GM23338 (cell line): ENCODE results near the gene ZNF593OS. TPM values are rescaled to one million over a fixed set of nuclear protein-coding genes. Genes with fewer than 3 reads are reported as not detected.

Experiments
- ATAC-seq: fragments of 200-7000 bp; cut with Tn5 transposase; 3 replicates; pipeline ENCODE4 v1.9.1; 2020
- DNase-seq: peaks from one replicate; pipeline ENCODE4 v3.0.0-alpha.2; 2015; ENCODE audit warnings: low spot score
- H2AFZ ChIP-seq: fragments of 200-600 bp; sonication (generic); 2 replicates; pipeline ENCODE4 v1.8.0; 2016; ENCODE audit warnings: antibody characterized with exemption, mild to moderate bottlenecking, moderate library complexity
- H3F3A ChIP-seq: fragments of 200-600 bp; sonication (generic); replicated peaks from 2 replicates; pipeline ENCODE4 v1.8.0; 2017; ENCODE audit warnings: antibody characterized with exemption, mixed run types, low read depth
- H3K27ac ChIP-seq: fragments of 200-600 bp; sonication (generic); 2 replicates; pipeline ENCODE4 v1.6.1; 2016; ENCODE audit warnings: low read depth
- H3K27me3 ChIP-seq: fragments of 200-600 bp; sonication (generic); 2 replicates; pipeline ENCODE4 v1.8.0; 2016; ENCODE audit warnings: mild to moderate bottlenecking, mixed run types, moderate library complexity; ENCODE audit not compliant: insufficient read depth
- H3K36me3 ChIP-seq: fragments of 200-600 bp; sonication (generic); 2 replicates; pipeline ENCODE4 v1.8.0; 2016; ENCODE audit warnings: mild to moderate bottlenecking; ENCODE audit not compliant: insufficient read depth
- H3K4me1 ChIP-seq: fragments of 200-600 bp; sonication (generic); 2 replicates; pipeline ENCODE4 v1.8.0; 2016; ENCODE audit warnings: mild to moderate bottlenecking, moderate library complexity; ENCODE audit not compliant: insufficient read depth
- H3K4me2 ChIP-seq: fragments of 200-600 bp; sonication (generic); 2 replicates; pipeline ENCODE4 v1.7.1; 2017; ENCODE audit warnings: mixed run types
- H3K4me3 ChIP-seq: fragments of 200-600 bp; sonication (generic); 2 replicates; pipeline ENCODE4 v1.6.1; 2016; ENCODE audit warnings: mixed run types
- H3K79me2 ChIP-seq: fragments of 200-600 bp; sonication (generic); replicated peaks from 2 replicates; pipeline ENCODE4 v1.8.0; 2017; ENCODE audit warnings: mild to moderate bottlenecking; ENCODE audit not compliant: insufficient read depth
- H3K9me2 ChIP-seq: fragments of 200-600 bp; sonication (generic); 2 replicates; pipeline ENCODE4 v1.8.0; 2017; ENCODE audit not compliant: insufficient read depth
- H4K20me1 ChIP-seq: fragments of 200-600 bp; sonication (generic); replicated peaks from 2 replicates; pipeline ENCODE4 v1.8.0; 2017; ENCODE audit warnings: mild to moderate bottlenecking; ENCODE audit not compliant: insufficient read depth
- H3K27ac Mint-ChIP-seq: 2 replicates; pipeline ENCODE4 v1.8.0; 2020; ENCODE audit warnings: inconsistent platforms, mild to moderate bottlenecking, moderate library complexity, mixed read lengths
- H3K27me3 Mint-ChIP-seq: 3 replicates; pipeline ENCODE4 v1.8.0; 2022; ENCODE audit warnings: low read depth, mild to moderate bottlenecking, moderate library complexity, mixed read lengths, inconsistent platforms; ENCODE audit not compliant: insufficient read depth, poor library complexity
- H3K36me3 Mint-ChIP-seq: 3 replicates; pipeline ENCODE4 v1.8.0; 2021; ENCODE audit warnings: low read depth, mild to moderate bottlenecking, inconsistent platforms, moderate library complexity, mixed read lengths
- H3K4me1 Mint-ChIP-seq: 3 replicates; pipeline ENCODE4 v1.8.0; 2020; ENCODE audit warnings: mild to moderate bottlenecking, inconsistent platforms, mixed read lengths
- H3K4me3 Mint-ChIP-seq: 3 replicates; pipeline ENCODE4 v1.8.0; 2021; ENCODE audit warnings: moderate library complexity, mild to moderate bottlenecking, inconsistent platforms, mixed read lengths
- H3K9me3 Mint-ChIP-seq: 3 replicates; pipeline ENCODE4 v1.8.0; 2020; ENCODE audit warnings: moderate library complexity, mild to moderate bottlenecking, inconsistent platforms, mixed read lengths
- CTCF ChIP-seq, 2 experiments: fragments of 200-600 bp in 1 of 2; sonication (generic) in 1 of 2; conservative IDR thresholded peaks; 2 replicates each; pipeline versions ENCODE4 v1.5.1 to v1.6.1; 2016 to 2017; ENCODE audit warnings: antibody characterized with exemption in 2 of 2, low read depth in 2 of 2, mild to moderate bottlenecking in 2 of 2, moderate library complexity in 1 of 2
- EZH2 ChIP-seq: fragments of 200-600 bp; sonication (generic); IDR thresholded peaks from one replicate; pipeline ENCODE4 v1.8.0; 2017; ENCODE audit warnings: antibody characterized with exemption, mild to moderate bottlenecking, low read depth; ENCODE audit not compliant: unreplicated experiment
- JUNB ChIP-seq: IDR thresholded peaks from one replicate; pipeline ENCODE4 v1.6.1; 2016; ENCODE audit warnings: antibody characterized with exemption; ENCODE audit not compliant: unreplicated experiment
- NANOG ChIP-seq: IDR thresholded peaks from 2 replicates; pipeline ENCODE4 v1.6.1; 2016; ENCODE audit warnings: antibody characterized with exemption, borderline replicate concordance
- POLR2AphosphoS5 ChIP-seq: IDR thresholded peaks from 2 replicates; pipeline ENCODE4 v1.6.1; 2016; ENCODE audit warnings: antibody characterized with exemption, low read depth
- STAT1 ChIP-seq: IDR thresholded peaks from one replicate; pipeline ENCODE4 v1.6.1; 2016; ENCODE audit warnings: antibody characterized with exemption; ENCODE audit not compliant: unreplicated experiment
- ZNF114 ChIP-seq: fragments of 250-450 bp; sonication (Bioruptor Pico); IDR thresholded peaks from 2 replicates; pipeline ENCODE4 v1.5.0; 2020; ENCODE audit warnings: mild to moderate bottlenecking, moderate library complexity
- ZNF462 ChIP-seq: fragments of 250-450 bp; sonication (Bioruptor Pico); IDR thresholded peaks from 2 replicates; pipeline ENCODE4 v1.5.0; 2020; ENCODE audit warnings: mild to moderate bottlenecking, moderate library complexity
- polyA plus RNA-seq: library from polyadenylated mRNA; unstranded; fragments of >200 nt; fragmentation: Nextera tagmentation; extraction: Ambion mirVana; gene quantifications from 2 replicates; pipeline ENCODE4 v1.2.1, GENCODE V29; 2016
- total RNA-seq: library from RNA; depleted of rRNA; stranded (reverse); fragments of >200 nt; shearing (Covaris generic); gene quantifications from 2 replicates; pipeline ENCODE4 v1.2.3, GENCODE V29; 2014

Gene ZNF593OS
- total and polyA plus RNA-seq, 2 experiments from 2014 or later, result 1.1 TPM; not detected in 1

- no peak for TF ChIP-seq CTCF (conservative IDR thresholded peaks at IDR 0.05; ENCODE audit: low read depth in 2 of 2)
These were observed 41.1 kb upstream of the ZNF593OS start (continued) for GRCh38 chr1:26212726-26213125.

DNA sequence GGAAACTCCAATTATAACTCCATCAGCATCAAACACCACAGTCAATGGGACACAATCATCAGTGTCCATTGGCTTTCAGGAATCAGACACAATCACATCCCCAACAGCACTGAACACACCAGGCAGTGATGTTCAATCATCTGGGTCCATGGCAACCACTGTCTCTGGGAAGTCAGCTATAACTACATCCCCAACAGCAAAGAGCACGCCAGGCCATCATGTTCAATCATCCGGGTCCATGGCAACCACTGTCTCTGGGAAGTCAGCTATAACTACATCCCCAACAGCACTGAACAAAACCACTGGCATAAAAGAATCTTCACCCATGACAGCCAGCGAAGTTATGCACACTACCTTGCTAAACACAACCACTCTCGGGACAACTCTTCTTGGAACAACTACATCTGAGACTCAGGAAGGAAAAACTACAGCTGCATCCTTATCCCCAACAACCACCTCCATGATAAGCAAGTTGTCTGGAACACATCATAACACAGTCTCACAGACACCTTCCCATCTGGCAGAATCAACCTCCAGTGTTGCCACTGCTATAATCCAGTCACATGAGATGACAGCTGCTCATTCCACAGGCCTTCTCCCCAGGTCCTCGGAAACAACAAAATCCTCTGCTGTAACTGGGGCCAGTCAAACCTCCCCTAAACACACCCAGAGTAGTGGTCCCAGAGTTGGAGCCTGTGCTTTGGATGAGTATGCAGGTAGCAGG, 38.7 kb upstream of the ZNF593OS start:
- no peaks in the 10 kb centered on the region for H3K27me3 ChIP-seq
- no peaks in the 10 kb centered on the region for H3K36me3 Mint-ChIP-seq
- peaks cover 2% of the 10 kb centered on the region for H3K27me3 Mint-ChIP-seq
- H3K36me3 ChIP-seq, result no peaks in the 10 kb centered on the region
- no peaks in the 10 kb centered on the region for H3K4me1 ChIP-seq
- no peak overlapping the region for H3K4me3 ChIP-seq
- no peaks in the 10 kb centered on the region for H3K9me3 Mint-ChIP-seq
- H3K4me2 ChIP-seq, result no peak overlapping the region
- H3K4me3 Mint-ChIP-seq, result no peak overlapping the region
- no peaks in the 10 kb centered on the region for H3F3A ChIP-seq
- H3K27ac ChIP-seq, result no peak overlapping the region
- no peak overlapping the region for H3K27ac Mint-ChIP-seq
- no peaks in the 10 kb centered on the region for H3K4me1 Mint-ChIP-seq
- no peaks in the 10 kb centered on the region for H3K79me2 ChIP-seq
- no peak for ATAC-seq
- H2AFZ ChIP-seq, result no peak overlapping the region
- H4K20me1 ChIP-seq, result no peaks in the 10 kb centered on the region
- DNase-seq, result no peak
- no peaks in the 10 kb centered on the region for H3K9me2 ChIP-seq
- TF ChIP-seq ZNF114 (CRISPR knock-in tag) (no peak), EZH2 (no peak)

- no peak overlapping the region for H3K4me2 ChIP-seq
- H2AFZ ChIP-seq, result no peak overlapping the region
- Mint-ChIP-seq H3K4me1 (peaks cover 23% of the 10 kb centered on the region), H3K9me3 (no peaks in the 10 kb centered on the region), H3K27ac (no peak overlapping the region), H3K4me3 (no peak overlapping the region), H3K27me3 (peaks cover 26% of the 10 kb centered on the region), H3K36me3 (no peaks in the 10 kb centered on the region)
- no peak overlapping the region for H3K27ac ChIP-seq
- H3K4me3 ChIP-seq, result no peak overlapping the region
- H3K36me3 ChIP-seq, result no peaks in the 10 kb centered on the region
- ATAC-seq (peak; percentile 16), DNase-seq (peak; percentile 58)
- H4K20me1 ChIP-seq, result no peaks in the 10 kb centered on the region
- no peaks in the 10 kb centered on the region for H3K27me3 ChIP-seq
- H3K9me2 ChIP-seq, result no peaks in the 10 kb centered on the region
- no peaks in the 10 kb centered on the region for H3K4me1 ChIP-seq
- H3F3A ChIP-seq, result no peaks in the 10 kb centered on the region
- H3K79me2 ChIP-seq, result no peaks in the 10 kb centered on the region
- TF ChIP-seq POLR2AphosphoS5 (no peak), JUNB (peak; percentile 72), CTCF (conservative IDR thresholded peaks at IDR 0.05; ENCODE audit: low read depth in 2 of 2) (peak; percentile 36 to 72; a peak in 2 of 4 replicates), NANOG (no peak), STAT1 (no peak), ZNF462 (CRISPR knock-in tag) (no peak), ZNF114 (CRISPR knock-in tag) (no peak), EZH2 (no peak)
These were observed 32.1 kb upstream of the ZNF593OS start for GRCh38 chr1:26203642-26204318.
